Measurements from ENCODE around the gene PON3.

- no peak for TF ChIP-seq CTCF (IDR thresholded peaks at IDR 0.05)
- no peak for TF ChIP-seq POLR2A (IDR thresholded peaks at IDR 0.05)
Measured at GRCh38 chr7:95319570-95319969, 76.6 kb downstream of the PON3 start.

Measured in uterus (tissue), 2 donors.